Activated T-helper 9 cell treated with anti-CD3 and anti-CD28 coated beads, Interleukin-2, amount 50 U/mL, for 16 hours (primary cell): Measurements from ENCODE around the gene GXYLT2.

Experiments
- DNase-seq: peaks from one replicate; pipeline ENCODE4 v3.0.0-alpha.2; 2020; ENCODE audit warnings: low read depth

GXYLT2 gene

GRCh38 chr3:72938471-72939265, 50.8 kb downstream of the GXYLT2 start:
- DNase-seq = no peak

- DNase-seq = no peak
These were observed 53.4 kb downstream of the GXYLT2 start for GRCh38 chr3:72941245-72941644.

- no peak for DNase-seq
These were observed 54.6 kb downstream of the GXYLT2 start for GRCh38 chr3:72942427-72942826.

- no peak for DNase-seq
These were observed 56.9 kb downstream of the GXYLT2 start for GRCh38 chr3:72944696-72945095.

- DNase-seq = no peak
These were observed 60.1 kb downstream of the GXYLT2 start for GRCh38 chr3:72947715-72948490.

GRCh38 chr3:72949016-72949415, 61.2 kb downstream of the GXYLT2 start:
- no peak for DNase-seq

GRCh38 chr3:72950372-72950771, 62.5 kb downstream of the GXYLT2 start:
- no peak for DNase-seq

- no peak for DNase-seq
These were observed 63.0 kb downstream of the GXYLT2 start for GRCh38 chr3:72950801-72951200.

GRCh38 chr3:72951259-72951722, 63.4 kb downstream of the GXYLT2 start:
- no peak for DNase-seq

- no peak for DNase-seq
These were observed 65.6 kb downstream of the GXYLT2 start for GRCh38 chr3:72953325-72953956.

GRCh38 chr3:72957297-72957696, 69.5 kb downstream of the GXYLT2 start:
- no peak for DNase-seq

- no peak for DNase-seq
These were observed 71.5 kb downstream of the GXYLT2 start for GRCh38 chr3:72959336-72959735.

- DNase-seq = no peak
These were observed 73.1 kb downstream of the GXYLT2 start for GRCh38 chr3:72960812-72961518.

GRCh38 chr3:72961752-72962151, 73.9 kb downstream of the GXYLT2 start:
- DNase-seq = no peak

- no peak for DNase-seq
These were observed 74.5 kb downstream of the GXYLT2 start for GRCh38 chr3:72962317-72962716.

- DNase-seq = no peak
These were observed 76.8 kb downstream of the GXYLT2 start for GRCh38 chr3:72964633-72965032.

GRCh38 chr3:72968266-72968664, 80.4 kb downstream of the GXYLT2 start:
- DNase-seq = no peak

GRCh38 chr3:72969766-72970165, 81.9 kb downstream of the GXYLT2 start:
- DNase-seq = no peak

GRCh38 chr3:72970942-72971341, 83.1 kb downstream of the GXYLT2 start:
- no peak for DNase-seq

GRCh38 chr3:72972706-72973030, 84.8 kb downstream of the GXYLT2 start:
- DNase-seq = no peak

GRCh38 chr3:72973031-72973723, 85.3 kb downstream of the GXYLT2 start:
- DNase-seq = no peak

- no peak for DNase-seq
These were observed 85.9 kb downstream of the GXYLT2 start for GRCh38 chr3:72973786-72974185.
